ENCODE measurements around the gene ERGIC2.
"Not testable (repeated sequence)": the region's sequence is repeated elsewhere in the genome, so short reads cannot be mapped to it uniquely, and the experiment has no call there.

The ERGIC2 gene

DNA sequence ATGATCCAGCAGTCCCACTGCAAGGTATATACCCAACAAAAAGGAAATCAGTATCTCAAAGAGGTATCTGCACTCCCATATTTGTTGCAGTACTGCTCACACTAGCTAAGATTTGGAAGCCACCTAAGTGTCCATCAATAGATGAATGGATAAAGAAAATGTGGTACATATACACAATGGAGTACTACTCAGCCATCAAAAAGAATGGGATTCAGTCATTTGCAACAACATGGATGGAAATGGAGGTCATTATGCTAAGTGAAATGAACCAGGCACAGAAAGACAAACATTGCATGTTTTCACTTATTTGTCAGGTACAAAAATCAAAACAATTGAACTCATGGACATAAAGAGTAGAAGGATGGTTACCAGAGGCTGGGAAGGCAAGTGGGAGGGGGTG, 90.5 kb downstream of the ERGIC2 start:
- not testable (repeated sequence) for DNase-seq

DNA sequence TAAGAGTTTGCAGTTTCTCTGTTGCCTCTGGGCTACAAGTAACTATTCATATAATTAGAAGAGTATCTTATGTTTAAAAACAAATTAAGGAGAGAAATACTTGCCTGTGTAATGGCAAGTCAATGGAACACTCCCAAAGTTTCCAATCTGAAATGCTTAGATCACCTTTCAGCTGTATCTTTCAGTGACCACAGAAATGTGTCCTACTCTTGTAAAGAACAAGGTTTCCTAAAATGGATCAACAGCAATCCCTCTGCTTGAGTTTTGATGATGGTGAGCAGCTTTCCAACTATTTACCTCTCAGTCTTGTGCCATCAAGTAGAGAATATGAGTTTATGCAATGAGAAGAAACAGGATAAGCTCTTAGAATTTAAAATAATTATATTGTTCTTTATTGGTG, 92.9 kb downstream of the ERGIC2 start:
- DNase-seq = no peak

DNA sequence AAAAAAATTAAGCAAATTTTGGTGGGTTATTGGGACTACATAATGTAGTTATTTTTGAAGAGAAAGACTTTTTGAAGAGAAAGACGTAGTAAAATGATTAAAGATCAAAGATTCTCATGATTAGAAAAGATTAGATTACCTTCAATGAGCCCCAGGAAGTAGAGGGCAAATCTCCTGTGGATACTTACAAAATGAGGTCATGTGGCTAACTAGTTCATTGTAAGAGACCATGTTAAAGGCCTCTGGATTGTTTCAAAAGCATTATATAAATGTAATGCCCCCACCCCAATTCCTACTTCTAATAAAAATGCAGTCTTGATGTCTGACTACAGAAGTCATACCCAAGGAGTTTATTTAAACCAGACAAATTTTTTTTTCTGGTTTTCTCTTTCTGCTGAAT, 93.3 kb downstream of the ERGIC2 start:
- DNase-seq = no peak

Data from NCI-H1105 (cell line).